HUES48 (cell line): ENCODE results near the gene SOWAHB.
"Not testable (repeated sequence)": the region's sequence is repeated elsewhere in the genome, so short reads cannot be mapped to it uniquely, and the experiment has no call there.

ENCODE experiments used
- H3K27ac ChIP-seq: one replicate; pipeline ENCODE4 v1.7.0; 2013; ENCODE audit warnings: low read depth, low read length, inconsistent platforms
- H3K27me3 ChIP-seq: 2 replicates; pipeline ENCODE4 v1.6.1; 2013; ENCODE audit warnings: mild to moderate bottlenecking, low read length; ENCODE audit not compliant: control insufficient read depth, insufficient read depth
- H3K36me3 ChIP-seq: 2 replicates; pipeline ENCODE4 v1.6.1; 2013; ENCODE audit warnings: low read length; ENCODE audit not compliant: control insufficient read depth, insufficient read depth
- H3K4me1 ChIP-seq: 2 replicates; pipeline ENCODE4 v1.6.1; 2013; ENCODE audit warnings: mild to moderate bottlenecking, low read length; ENCODE audit not compliant: control insufficient read depth, insufficient read depth
- H3K4me3 ChIP-seq: 2 replicates; pipeline ENCODE4 v1.5.1; 2013; ENCODE audit warnings: mild to moderate bottlenecking, low read depth, low read length
- H3K9ac ChIP-seq: 2 replicates; pipeline ENCODE4 v1.6.1; 2013; ENCODE audit warnings: mild to moderate bottlenecking, low read depth, low read length, moderate library complexity
- H3K9me3 ChIP-seq: 2 replicates; pipeline ENCODE4 v1.6.1; 2013; ENCODE audit warnings: low read length; ENCODE audit not compliant: control insufficient read depth, insufficient read depth

The SOWAHB gene

GRCh38 chr4:76874176-76874575, 23.8 kb downstream of the SOWAHB start:
- Histone ChIP-seq H3K9ac (no peak overlapping the region), H3K9me3 (no peaks in the 10 kb centered on the region), H3K4me1 (no peaks in the 10 kb centered on the region; the same call in 1 of the 2 replicates), H3K36me3 (no peaks in the 10 kb centered on the region), H3K27me3 (no peaks in the 10 kb centered on the region), H3K4me3 (no peak overlapping the region), H3K27ac (no peak overlapping the region)

DNA sequence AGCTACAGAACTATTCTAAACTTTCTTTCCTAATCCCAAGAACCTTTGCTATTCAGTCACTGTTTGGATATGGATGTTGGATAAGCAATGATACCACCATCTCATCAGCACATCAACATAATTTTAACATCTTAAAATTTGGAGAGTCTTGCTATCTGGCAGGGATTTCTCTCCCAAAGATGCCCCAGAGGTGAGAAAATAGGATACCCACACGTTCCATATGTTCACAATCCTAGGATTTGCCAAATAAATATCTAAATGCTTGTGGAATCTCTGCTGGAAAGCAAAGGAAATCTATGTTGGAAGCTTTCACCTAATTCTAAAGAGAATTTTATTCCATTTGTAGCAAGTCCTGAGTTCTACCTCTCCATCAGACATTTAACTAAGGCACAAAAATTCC, 24.4 kb downstream of the SOWAHB start:
- Histone ChIP-seq H3K4me3 (no peak overlapping the region), H3K27me3 (no peaks in the 10 kb centered on the region), H3K9me3 (no peaks in the 10 kb centered on the region), H3K4me1 (peaks cover 2% of the 10 kb centered on the region), H3K36me3 (no peaks in the 10 kb centered on the region), H3K27ac (no peak overlapping the region), H3K9ac (no peak overlapping the region)

GRCh38 chr4:76872556-76872955, 25.4 kb downstream of the SOWAHB start:
- Histone ChIP-seq H3K36me3 (no peaks in the 10 kb centered on the region), H3K9me3 (no peaks in the 10 kb centered on the region), H3K9ac (no peak overlapping the region), H3K4me1 (peaks cover 7% of the 10 kb centered on the region), H3K27me3 (no peaks in the 10 kb centered on the region), H3K4me3 (no peak overlapping the region), H3K27ac (no peak overlapping the region)

DNA sequence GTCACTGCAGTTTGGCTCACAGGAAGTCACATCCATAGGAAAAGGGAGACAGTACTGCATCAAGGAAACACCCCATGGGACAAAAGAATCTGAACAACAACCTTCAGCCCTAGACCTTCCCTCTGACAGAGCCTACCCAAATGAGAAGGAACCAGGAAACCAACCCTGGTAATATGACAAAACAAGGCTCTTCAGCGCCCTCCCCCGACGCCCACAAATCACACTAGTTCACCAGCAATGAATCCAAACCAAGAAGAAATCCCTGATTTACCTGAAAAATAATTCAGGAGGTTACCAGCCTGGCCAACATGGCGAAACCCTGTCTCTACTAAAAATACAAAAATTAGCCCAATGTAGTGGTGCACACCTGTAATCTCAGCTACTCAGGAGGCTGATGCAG, 29.2 kb downstream of the SOWAHB start:
- not testable (repeated sequence) for H3K9me3 ChIP-seq, H3K36me3 ChIP-seq, H3K9ac ChIP-seq

GRCh38 chr4:76867880-76868655, 29.9 kb downstream of the SOWAHB start:
- Histone ChIP-seq H3K36me3 (no peaks in the 10 kb centered on the region), H3K9me3 (no peaks in the 10 kb centered on the region), H3K4me3 (no peak overlapping the region), H3K27me3 (no peaks in the 10 kb centered on the region), H3K27ac (peak overlapping the region; percentile 39), H3K4me1 (peaks cover 9% of the 10 kb centered on the region), H3K9ac (no peak overlapping the region)

More for the DNA sequence above, 29.2 kb downstream of the SOWAHB start:
- not testable (repeated sequence) for H3K4me3 ChIP-seq, H3K27me3 ChIP-seq, H3K4me1 ChIP-seq, H3K27ac ChIP-seq

DNA sequence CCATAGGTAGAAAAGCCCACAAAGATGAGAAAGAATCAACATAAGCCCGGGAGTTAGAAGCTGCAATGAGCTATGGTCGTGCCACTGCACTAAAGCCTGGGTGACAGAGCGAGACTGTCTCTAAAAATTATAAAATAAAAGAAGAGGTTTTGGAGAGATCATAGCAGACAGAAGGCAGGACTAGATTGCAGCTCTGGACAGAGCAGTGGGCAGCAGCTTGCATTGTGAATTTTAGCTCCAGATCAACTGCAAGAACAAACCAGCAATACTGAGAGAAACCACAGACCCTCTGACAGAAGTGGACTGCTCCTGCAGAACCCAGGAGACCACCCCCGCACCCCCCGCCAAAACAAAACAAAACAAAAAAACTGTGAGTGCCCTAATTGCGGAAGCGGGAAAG, 30.6 kb downstream of the SOWAHB start:
- Histone ChIP-seq H3K9me3 (no peaks in the 10 kb centered on the region), H3K4me3 (no peak overlapping the region), H3K9ac (no peak overlapping the region), H3K27ac (peak overlapping the region; percentile 39), H3K4me1 (peaks cover 9% of the 10 kb centered on the region), H3K36me3 (no peaks in the 10 kb centered on the region), H3K27me3 (no peaks in the 10 kb centered on the region)

DNA sequence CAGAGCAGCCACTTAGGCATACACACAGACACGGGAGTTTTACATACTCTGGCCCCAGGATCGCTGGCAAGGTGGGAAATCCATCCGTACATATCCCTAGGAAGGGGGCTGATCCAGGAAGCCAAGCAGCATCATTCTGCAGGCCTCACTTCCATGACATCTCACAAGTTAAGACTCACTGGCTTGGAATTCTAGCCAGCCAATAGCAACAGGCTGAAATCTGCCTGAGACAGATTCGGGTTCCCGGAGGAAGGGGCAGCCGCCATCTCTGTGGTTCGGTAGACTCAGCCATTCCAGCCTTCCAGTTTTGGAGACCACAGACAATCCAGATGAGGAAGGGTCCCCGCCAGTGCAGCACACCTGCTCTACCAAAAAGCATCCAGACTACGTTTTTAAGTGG, 31.3 kb downstream of the SOWAHB start:
- Histone ChIP-seq H3K4me3 (no peak overlapping the region), H3K9ac (no peak overlapping the region), H3K9me3 (no peaks in the 10 kb centered on the region), H3K36me3 (no peaks in the 10 kb centered on the region), H3K27ac (no peak overlapping the region), H3K27me3 (no peaks in the 10 kb centered on the region), H3K4me1 (peaks cover 9% of the 10 kb centered on the region)

DNA sequence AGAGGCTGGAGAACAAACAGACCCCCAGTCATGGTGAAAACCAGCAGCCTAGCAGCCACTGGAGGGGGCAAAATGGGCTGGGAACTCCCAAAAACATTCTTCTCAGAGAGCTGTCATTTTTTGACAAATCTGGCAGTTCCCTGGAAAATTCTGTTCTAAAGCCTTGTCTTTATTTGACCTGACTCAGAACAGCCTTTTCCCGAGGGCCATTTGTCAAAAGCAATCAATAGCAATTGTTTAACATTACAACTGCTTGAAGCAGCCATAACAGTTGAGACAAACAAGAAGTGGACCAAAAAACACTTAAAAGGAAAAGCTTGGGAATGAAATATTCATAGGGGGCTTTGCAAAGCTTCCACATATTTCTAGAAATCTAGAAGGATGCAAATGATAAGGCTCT, 39.6 kb downstream of the SOWAHB start:
- no peaks in the 10 kb centered on the region for H3K9me3 ChIP-seq
- H3K27me3 ChIP-seq = no peaks in the 10 kb centered on the region
- H3K4me3 ChIP-seq = no peak overlapping the region
- no peak overlapping the region for H3K27ac ChIP-seq
- H3K36me3 ChIP-seq = no peaks in the 10 kb centered on the region
- H3K4me1 ChIP-seq = no peaks in the 10 kb centered on the region
- no peak overlapping the region for H3K9ac ChIP-seq

- no peaks in the 10 kb centered on the region for H3K36me3 ChIP-seq
- H3K4me1 ChIP-seq = no peaks in the 10 kb centered on the region
- H3K4me3 ChIP-seq = no peak overlapping the region
- H3K9ac ChIP-seq = no peak overlapping the region
- no peak overlapping the region for H3K27ac ChIP-seq
- H3K9me3 ChIP-seq = no peaks in the 10 kb centered on the region
- no peaks in the 10 kb centered on the region for H3K27me3 ChIP-seq
Measured at GRCh38 chr4:76857074-76857409, 40.9 kb downstream of the SOWAHB start.

- Histone ChIP-seq H3K27ac (no peak overlapping the region), H3K9me3 (no peaks in the 10 kb centered on the region), H3K4me1 (no peaks in the 10 kb centered on the region), H3K9ac (no peak overlapping the region), H3K27me3 (no peaks in the 10 kb centered on the region), H3K36me3 (no peaks in the 10 kb centered on the region), H3K4me3 (no peak overlapping the region)
Measured at GRCh38 chr4:76856243-76857073, 41.5 kb downstream of the SOWAHB start.

DNA sequence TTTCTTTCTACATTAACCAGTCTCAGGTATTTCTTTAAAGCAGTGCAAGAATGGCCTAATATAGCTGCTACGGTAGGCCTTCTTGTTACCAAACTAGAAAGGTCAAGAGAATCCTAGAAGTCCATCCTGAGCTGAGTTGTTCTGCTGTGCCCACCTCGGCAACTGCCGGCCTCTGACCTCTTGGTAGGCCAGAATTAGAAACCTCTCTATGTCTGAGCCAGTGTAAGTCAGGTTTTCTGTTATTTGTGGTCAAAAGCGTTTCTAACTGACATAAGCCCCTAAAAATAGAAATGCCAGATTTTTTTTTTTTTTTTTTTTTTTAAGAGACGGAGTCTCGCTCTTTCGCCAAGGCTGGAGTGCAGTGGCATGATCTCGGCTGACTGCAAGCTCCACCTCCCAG, 43.1 kb downstream of the SOWAHB start:
- Histone ChIP-seq H3K27ac (no peak overlapping the region), H3K9ac (no peak overlapping the region), H3K9me3 (no peaks in the 10 kb centered on the region), H3K4me1 (no peaks in the 10 kb centered on the region), H3K36me3 (no peaks in the 10 kb centered on the region), H3K27me3 (no peaks in the 10 kb centered on the region), H3K4me3 (no peak overlapping the region)
